Aorta (tissue), 5 donors: Measurements from ENCODE around the gene GRHL1. TPM values are rescaled to one million over a fixed set of nuclear protein-coding genes. Genes with fewer than 3 reads are reported as not detected.

Source experiments
- ATAC-seq: fragments of 200-7000 bp; cut with Tn5 transposase; one replicate; pipeline ENCODE4 v1.9.1; 2022; ENCODE audit warnings: moderate library complexity; ENCODE audit not compliant: low FRiP score
- DNase-seq, 2 donors: peaks; one replicate each; pipeline ENCODE4 v3.0.0-alpha.2; 2020
- H3K27ac ChIP-seq, 2 donors: one replicate each; pipeline ENCODE4 v1.5.1; 2013; ENCODE audit warnings: low read length in 2 of 2, mild to moderate bottlenecking in 2 of 2, moderate library complexity in 2 of 2, control low read depth in 1 of 2, inconsistent platforms in 1 of 2, low read depth in 1 of 2
- H3K27me3 ChIP-seq, 2 donors: one replicate each; pipeline ENCODE4 v1.6.1; 2013; ENCODE audit warnings: control low read depth in 1 of 2, low read length in 1 of 2, mild to moderate bottlenecking in 1 of 2, moderate library complexity in 1 of 2; ENCODE audit not compliant: insufficient read depth in 2 of 2, control insufficient read depth in 1 of 2
- H3K36me3 ChIP-seq, 2 donors: one replicate each; pipeline ENCODE4 v1.6.1; 2013; ENCODE audit warnings: control low read depth in 1 of 2, low read length in 1 of 2, mild to moderate bottlenecking in 1 of 2; ENCODE audit not compliant: insufficient read depth in 2 of 2, control insufficient read depth in 1 of 2
- H3K4me1 ChIP-seq, 2 donors: one replicate each; pipeline ENCODE4 v1.6.1; 2013; ENCODE audit warnings: low read length in 2 of 2, control low read depth in 1 of 2, mild to moderate bottlenecking in 1 of 2, moderate library complexity in 1 of 2; ENCODE audit not compliant: insufficient read depth in 2 of 2, control insufficient read depth in 1 of 2
- H3K4me3 ChIP-seq, 2 donors: one replicate each; pipeline ENCODE4 v1.5.1; 2013; ENCODE audit warnings: low read length in 2 of 2, control low read depth in 1 of 2, mild to moderate bottlenecking in 1 of 2
- H3K9me3 ChIP-seq: one replicate; pipeline ENCODE4 v1.6.1; 2013; ENCODE audit warnings: mild to moderate bottlenecking, low read length; ENCODE audit not compliant: control insufficient read depth
- WGBS, 2 donors: extraction: QIAGEN DNeasy Blood & Tissue Kit; methylation state at CpG; one replicate each; pipeline ENCODE4 v1.1.7; 2013; 5-methylcytosine and 5-hydroxymethylcytosine counted together
- intact Hi-C, 2 donors: fragments of 100-400 bp; cut with DNase I; formaldehyde crosslinking; loops; one replicate each; pipeline versions ENCODE4 v1.14.2 to v1.15.0; 2022
- long read RNA-seq, 2 donors: library from polyadenylated mRNA; unstranded; transcript quantifications; one replicate each; pipeline ENCODE4 v2.0.0, GENCODE V29; 2020 to 2021
- polyA plus RNA-seq, 2 donors: library from polyadenylated mRNA; stranded (reverse); fragments of 200-250 nt; gene quantifications; one replicate each; pipeline ENCODE4 v1.2.3, GENCODE V29; 2013
- total RNA-seq, 2 donors: library from RNA; stranded (reverse); fragmentation: NEBNext Ultra II Directional; extraction: Animal tissue kit (Norgen Biotek cat#: 25700); gene quantifications; one replicate each; pipeline ENCODE4 v1.2.1, GENCODE V29; 2021
- donor health status: healthy with polysubstance abuse.
- donor health status: Bipolar disorder and iron deficiency.
- donor health status: DM: no; HTN: no; CAD: no.
- donor health status: DM: no; HTN: no; CAD: no.
- donor health status: DM: yes; HTN: yes; CAD: no.

The GRHL1 gene
- total RNA-seq (1 to 10 TPM; 1.6 to 2.5 TPM), polyA plus RNA-seq (under 1 TPM; 0.15 to 0.25 TPM)
- long read RNA-seq, donor 1, partial matches to known transcripts: 3 of 3 reads
- long read RNA-seq, donor 1, other reads (novel, unspliced or antisense): 0 of 3 reads
- long read RNA-seq, donor 2, partial matches to known transcripts: 1 of 1 reads
- long read RNA-seq, donor 2, other reads (novel, unspliced or antisense): 0 of 1 reads

DNA sequence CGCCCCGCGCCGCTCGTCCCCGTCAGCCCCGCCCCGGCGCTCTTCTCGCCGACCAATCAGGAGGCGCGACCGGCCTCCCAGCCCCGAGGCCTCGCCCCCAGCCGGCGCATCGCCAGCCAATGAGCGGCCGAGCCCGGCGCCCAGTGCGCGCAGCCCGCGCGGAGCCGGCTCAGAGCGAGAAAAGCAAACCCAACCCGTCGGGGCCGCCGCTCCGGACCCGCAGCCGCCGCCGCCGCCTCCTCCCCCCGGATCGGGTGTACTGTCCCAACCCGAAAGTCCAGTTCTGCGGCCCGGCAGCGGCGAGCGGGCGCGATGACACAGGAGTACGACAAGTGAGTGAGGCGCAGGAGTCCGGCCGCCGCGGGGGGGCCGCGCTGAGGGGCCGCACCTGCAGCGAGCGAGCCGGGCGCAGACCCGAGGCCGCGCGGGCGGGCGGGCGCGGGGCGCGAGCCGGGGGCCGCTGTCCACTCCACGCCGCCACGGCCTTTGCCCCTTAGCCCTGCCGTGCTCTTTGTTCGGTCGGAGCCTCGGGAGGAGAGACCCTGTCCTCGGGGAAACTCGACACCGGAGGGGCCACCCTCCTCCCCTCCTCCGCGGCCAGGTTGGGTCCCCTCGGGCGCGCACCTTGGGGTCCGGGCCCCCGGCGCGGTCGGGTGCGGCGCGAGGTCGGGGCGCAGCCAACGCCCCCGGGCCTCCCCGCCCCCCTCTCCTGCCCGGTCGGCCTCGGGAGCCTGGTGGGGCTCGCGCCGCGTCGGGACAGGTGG, at the start of gene GRHL1:
Gene GRHL1 (plus strand): TSS at position 172 of the 764 bp plus-strand sequence. CDS start 141 bp downstream, at position 313.
- DNase-seq: peak; percentile 95 to 97
- 1% methylated on average over 69 to 111 of the region's 111 CpGs for WGBS, 2 donors
- Histone ChIP-seq H3K36me3 (no peaks in the 10 kb centered on the region), H3K27ac (no peak within 1 kb of the TSS), H3K4me3 (peak within 1 kb of the TSS; percentile 62 to 91), H3K27me3 (no peaks in the 10 kb centered on the region), H3K4me1 (no peaks in the 10 kb centered on the region), H3K9me3 (no peaks in the 10 kb centered on the region)
- intact Hi-C loops: loop anchor here in 1 of 2 donors (5.0 kb wide), 1 partner anchor 109 kb away; the partner anchor contains the start of gene TAF1B
- peak; percentile 97 for ATAC-seq

- Histone ChIP-seq H3K4me3 (no peak overlapping the region), H3K27ac (no peak overlapping the region), H3K9me3 (no peaks in the 10 kb centered on the region), H3K27me3 (no peaks in the 10 kb centered on the region), H3K4me1 (no peaks in the 10 kb centered on the region), H3K36me3 (no peaks in the 10 kb centered on the region)
- DNase-seq: no peak
- intact Hi-C loops: no loop called here
- WGBS, 2 donors: 66 to 78% methylated on average over 1 of the region's 1 CpG
- ATAC-seq: no peak
These were observed 46.1 kb upstream of the GRHL1 start for GRCh38 chr2:9905413-9905812.

DNA sequence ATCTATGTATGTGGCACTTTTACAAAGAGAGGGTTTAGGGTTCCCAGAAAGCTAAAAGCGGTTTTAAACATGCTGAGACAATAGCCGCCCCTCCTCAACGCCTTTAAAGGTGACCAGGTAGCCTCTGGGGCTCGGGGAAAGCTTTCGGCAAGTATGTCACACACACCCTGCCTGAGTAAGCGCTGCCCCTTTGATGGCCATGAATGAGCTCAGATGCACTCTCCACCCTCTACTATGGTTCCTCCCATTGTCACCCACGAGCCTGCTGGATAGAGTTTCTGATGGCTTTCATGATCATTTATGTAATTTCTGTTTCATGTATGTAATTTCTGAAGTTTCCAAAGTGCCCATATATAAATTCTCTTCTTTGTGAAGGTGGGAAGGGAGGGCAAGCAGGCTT, 44.1 kb upstream of the GRHL1 start:
- ATAC-seq: no peak
- DNase-seq: no peak
- Histone ChIP-seq H3K27me3 (no peaks in the 10 kb centered on the region), H3K27ac (no peak overlapping the region), H3K4me3 (no peak overlapping the region), H3K36me3 (no peaks in the 10 kb centered on the region), H3K9me3 (no peaks in the 10 kb centered on the region), H3K4me1 (no peaks in the 10 kb centered on the region)
- WGBS, 2 donors: 97% methylated on average over 7 of the region's 7 CpGs
- intact Hi-C loops: no loop called here

GRCh38 chr2:9908639-9909038, 42.9 kb upstream of the GRHL1 start:
- H3K4me3 ChIP-seq: no peak overlapping the region
- 96 to 100% methylated on average over 1 of the region's 1 CpG for WGBS, 2 donors
- H3K4me1 ChIP-seq: no peaks in the 10 kb centered on the region
- no peaks in the 10 kb centered on the region for H3K9me3 ChIP-seq
- no peaks in the 10 kb centered on the region for H3K27me3 ChIP-seq
- no peaks in the 10 kb centered on the region for H3K36me3 ChIP-seq
- no peak overlapping the region for H3K27ac ChIP-seq
- no peak for ATAC-seq
- no peak for DNase-seq
- intact Hi-C loops: no loop called here

GRCh38 chr2:9909106-9909505, 42.4 kb upstream of the GRHL1 start:
- 91 to 95% methylated on average over 2 of the region's 2 CpGs for WGBS, 2 donors
- no peaks in the 10 kb centered on the region for H3K36me3 ChIP-seq
- no peaks in the 10 kb centered on the region for H3K9me3 ChIP-seq
- DNase-seq: no peak
- no peak overlapping the region for H3K27ac ChIP-seq
- intact Hi-C loops: no loop called here
- ATAC-seq: no peak
- H3K4me1 ChIP-seq: no peaks in the 10 kb centered on the region
- H3K4me3 ChIP-seq: no peak overlapping the region
- no peaks in the 10 kb centered on the region for H3K27me3 ChIP-seq

GRCh38 chr2:9910699-9911098, 40.8 kb upstream of the GRHL1 start:
- intact Hi-C loops: no loop called here
- H3K4me3 ChIP-seq: no peak overlapping the region
- H3K4me1 ChIP-seq: no peaks in the 10 kb centered on the region
- WGBS, 2 donors: 65 to 72% methylated on average over 4 of the region's 4 CpGs
- ATAC-seq (no peak), DNase-seq (no peak)
- H3K27ac ChIP-seq: no peak overlapping the region
- no peaks in the 10 kb centered on the region for H3K9me3 ChIP-seq
- no peaks in the 10 kb centered on the region for H3K36me3 ChIP-seq
- H3K27me3 ChIP-seq: no peaks in the 10 kb centered on the region

- no peaks in the 10 kb centered on the region for H3K27me3 ChIP-seq
- no peak overlapping the region for H3K27ac ChIP-seq
- H3K4me3 ChIP-seq: no peak overlapping the region
- 92 to 95% methylated on average over 4 of the region's 4 CpGs for WGBS, 2 donors
- H3K4me1 ChIP-seq: no peaks in the 10 kb centered on the region
- DNase-seq: no peak
- ATAC-seq: no peak
- H3K9me3 ChIP-seq: no peaks in the 10 kb centered on the region
- intact Hi-C loops: no loop called here
- no peaks in the 10 kb centered on the region for H3K36me3 ChIP-seq
These were observed 39.0 kb upstream of the GRHL1 start for GRCh38 chr2:9912468-9912867.

DNA sequence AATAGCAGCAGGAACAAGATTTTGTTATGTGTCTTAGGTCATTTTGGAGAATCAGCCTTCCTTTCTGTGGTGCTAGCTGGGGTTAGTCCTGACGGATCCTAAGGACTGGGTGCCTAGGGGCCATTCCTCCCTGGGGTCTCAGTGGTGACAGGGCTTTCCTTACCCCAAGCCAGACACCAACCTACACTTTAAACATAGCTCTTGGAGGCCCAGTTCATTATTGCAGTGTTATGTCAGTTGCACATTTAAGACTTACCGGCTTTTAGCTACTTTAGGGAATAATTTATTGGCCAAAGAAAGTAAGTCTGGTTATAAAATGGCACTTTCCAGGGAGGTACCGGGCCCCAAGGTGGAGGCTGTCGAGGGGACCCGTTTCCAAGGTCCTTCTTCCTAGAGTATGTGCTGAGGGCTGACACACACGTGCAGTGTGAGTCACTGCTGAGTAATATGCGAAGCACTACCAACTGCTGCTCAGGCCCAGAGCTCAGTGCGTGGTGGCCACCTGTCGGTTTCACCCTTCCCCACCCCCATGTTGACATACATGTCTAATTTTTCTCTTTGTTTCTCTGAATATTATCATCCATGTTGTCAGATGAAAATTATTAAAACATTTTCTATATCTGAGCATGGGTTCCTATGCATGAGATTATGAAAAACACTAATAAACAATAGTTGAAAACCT, 37.0 kb upstream of the GRHL1 start:
- H3K27ac ChIP-seq: no peak overlapping the region
- no peaks in the 10 kb centered on the region for H3K27me3 ChIP-seq
- ATAC-seq (no peak), DNase-seq (no peak)
- H3K4me1 ChIP-seq: no peaks in the 10 kb centered on the region
- no peak overlapping the region for H3K4me3 ChIP-seq
- no peaks in the 10 kb centered on the region for H3K9me3 ChIP-seq
- no peaks in the 10 kb centered on the region for H3K36me3 ChIP-seq
- WGBS, 2 donors: 90 to 91% methylated on average over 9 of the region's 9 CpGs
- intact Hi-C loops: no loop called here
